Measurements from ENCODE around the gene BRINP1.

Gene BRINP1

GRCh38 chr9:119310741-119311140, 58.5 kb downstream of the BRINP1 start:
- DNase-seq (ENCODE audit: low spot score) (no peak), ATAC-seq (ENCODE audit: low read depth) (no peak)
- no peak overlapping the region for H3K4me3 ChIP-seq (ENCODE audit: severe bottlenecking)
- no peaks in the 10 kb centered on the region for H3K4me1 ChIP-seq (ENCODE audit: insufficient read depth, poor library complexity, severe bottlenecking)
- no peak overlapping the region for H3K27ac ChIP-seq (ENCODE audit: poor library complexity, severe bottlenecking)
- no peaks in the 10 kb centered on the region for H3K27me3 ChIP-seq (ENCODE audit: insufficient read depth, poor library complexity, severe bottlenecking)
- H3K9me3 ChIP-seq (ENCODE audit: severe bottlenecking), result no peaks in the 10 kb centered on the region
- TF ChIP-seq CTCF (IDR thresholded peaks at IDR 0.05; ENCODE audit: poor library complexity, severe bottlenecking), result no peak
- no peaks in the 10 kb centered on the region for H3K36me3 ChIP-seq (ENCODE audit: low read depth)

- no peak overlapping the region for H3K4me3 ChIP-seq (ENCODE audit: severe bottlenecking)
- H3K36me3 ChIP-seq (ENCODE audit: low read depth), result no peaks in the 10 kb centered on the region
- TF ChIP-seq CTCF (IDR thresholded peaks at IDR 0.05; ENCODE audit: poor library complexity, severe bottlenecking), result no peak
- H3K4me1 ChIP-seq (ENCODE audit: insufficient read depth, poor library complexity, severe bottlenecking), result no peaks in the 10 kb centered on the region
- H3K9me3 ChIP-seq (ENCODE audit: severe bottlenecking), result no peaks in the 10 kb centered on the region
- H3K27ac ChIP-seq (ENCODE audit: poor library complexity, severe bottlenecking), result no peak overlapping the region
- DNase-seq (ENCODE audit: low spot score) (no peak), ATAC-seq (ENCODE audit: low read depth) (no peak)
- H3K27me3 ChIP-seq (ENCODE audit: insufficient read depth, poor library complexity, severe bottlenecking), result no peaks in the 10 kb centered on the region
Observed at GRCh38 chr9:119307471-119307870, 61.8 kb downstream of the BRINP1 start.

DNA sequence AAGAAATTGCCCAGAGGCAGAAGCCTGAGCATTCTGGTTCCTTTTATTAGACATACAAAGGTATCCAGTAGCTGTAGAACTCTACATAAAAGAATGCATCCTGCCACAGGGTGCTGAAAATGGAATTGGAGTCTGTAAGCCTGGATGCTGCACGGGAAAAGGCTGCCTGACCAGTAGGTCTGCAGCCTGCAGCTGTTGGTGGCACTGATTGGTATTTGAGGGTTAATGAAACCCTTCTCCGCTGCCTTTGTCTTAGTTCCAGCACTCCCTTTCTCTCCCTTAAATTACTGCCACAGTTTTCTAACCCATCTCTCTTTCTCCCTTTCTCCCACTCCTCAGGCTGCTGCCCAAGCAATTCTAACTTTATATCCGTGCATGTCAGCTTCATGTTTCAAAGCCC, 64.7 kb downstream of the BRINP1 start:
- no peaks in the 10 kb centered on the region for H3K36me3 ChIP-seq (ENCODE audit: low read depth)
- H3K4me3 ChIP-seq (ENCODE audit: severe bottlenecking), result no peak overlapping the region
- H3K4me1 ChIP-seq (ENCODE audit: insufficient read depth, poor library complexity, severe bottlenecking), result no peaks in the 10 kb centered on the region
- no peaks in the 10 kb centered on the region for H3K27me3 ChIP-seq (ENCODE audit: insufficient read depth, poor library complexity, severe bottlenecking)
- TF ChIP-seq CTCF (IDR thresholded peaks at IDR 0.05; ENCODE audit: poor library complexity, severe bottlenecking), result no peak
- ATAC-seq (ENCODE audit: low read depth) (no peak), DNase-seq (ENCODE audit: low spot score) (no peak)
- no peak overlapping the region for H3K27ac ChIP-seq (ENCODE audit: poor library complexity, severe bottlenecking)
- no peaks in the 10 kb centered on the region for H3K9me3 ChIP-seq (ENCODE audit: severe bottlenecking)

- Histone ChIP-seq H3K4me3 (ENCODE audit: severe bottlenecking) (no peak overlapping the region), H3K27me3 (ENCODE audit: insufficient read depth, poor library complexity, severe bottlenecking) (no peaks in the 10 kb centered on the region), H3K36me3 (ENCODE audit: low read depth) (no peaks in the 10 kb centered on the region), H3K27ac (ENCODE audit: poor library complexity, severe bottlenecking) (no peak overlapping the region), H3K4me1 (ENCODE audit: insufficient read depth, poor library complexity, severe bottlenecking) (no peaks in the 10 kb centered on the region), H3K9me3 (ENCODE audit: severe bottlenecking) (no peaks in the 10 kb centered on the region)
- no peak for ATAC-seq (ENCODE audit: low read depth)
- no peak for TF ChIP-seq CTCF (IDR thresholded peaks at IDR 0.05; ENCODE audit: poor library complexity, severe bottlenecking)
- DNase-seq (ENCODE audit: low spot score), result no peak
Observed at GRCh38 chr9:119302988-119303698, 66.1 kb downstream of the BRINP1 start.

- Histone ChIP-seq H3K4me1 (ENCODE audit: insufficient read depth, poor library complexity, severe bottlenecking) (no peaks in the 10 kb centered on the region), H3K4me3 (ENCODE audit: severe bottlenecking) (no peak overlapping the region), H3K36me3 (ENCODE audit: low read depth) (no peaks in the 10 kb centered on the region), H3K9me3 (ENCODE audit: severe bottlenecking) (no peaks in the 10 kb centered on the region), H3K27me3 (ENCODE audit: insufficient read depth, poor library complexity, severe bottlenecking) (no peaks in the 10 kb centered on the region), H3K27ac (ENCODE audit: poor library complexity, severe bottlenecking) (no peak overlapping the region)
- no peak for TF ChIP-seq CTCF (IDR thresholded peaks at IDR 0.05; ENCODE audit: poor library complexity, severe bottlenecking)
- DNase-seq (ENCODE audit: low spot score) (no peak), ATAC-seq (ENCODE audit: low read depth) (no peak)
Observed at GRCh38 chr9:119298076-119298853, 71.0 kb downstream of the BRINP1 start.

All from RWPE2 (cell line).